Left ventricle myocardium superior (tissue), 1 donor: ENCODE results near the gene AKR1D1. TPM values are rescaled to one million over a fixed set of nuclear protein-coding genes. Genes with fewer than 3 reads are reported as not detected.
"Not testable (repeated sequence)": the region's sequence is repeated elsewhere in the genome, so short reads cannot be mapped to it uniquely, and the experiment has no call there.

Experiments used
- ATAC-seq: fragments of 200-7000 bp; cut with Tn5 transposase; one replicate; pipeline ENCODE4 v1.9.1; 2020; ENCODE audit warnings: mild to moderate bottlenecking, moderate library complexity
- DNase-seq: peaks from one replicate; pipeline ENCODE4 v3.0.0-alpha.2; 2020
- intact Hi-C: fragments of 100-400 bp; cut with micrococcal nuclease; formaldehyde crosslinking; loops from one replicate; pipeline ENCODE4 v1.11.0; 2022
- long read RNA-seq: library from polyadenylated mRNA; unstranded; transcript quantifications from one replicate; pipeline ENCODE4 v2.0.0, GENCODE V29; 2021
- total RNA-seq: library from RNA; stranded (reverse); fragmentation: NEBNext Ultra II Directional; extraction: Animal tissue kit (Norgen Biotek cat#: 25700); gene quantifications from one replicate; pipeline ENCODE4 v1.2.1, GENCODE V29; 2021
- donor health status: DM: no; HTN: yes; CAD: no; lungs with severe emphysema.

The AKR1D1 gene
- total RNA-seq = not detected
- long read RNA-seq = 0 reads

GRCh38 chr7:138076196-138076595 lies at the start of gene AKR1D1:
Gene AKR1D1, plus strand, starts transcription at chr7:138076459. Its CDS starts 60 bp downstream, at chr7:138076519.
- intact Hi-C loops = no loop called here
- ATAC-seq (no peak), DNase-seq (no peak)

GRCh38 chr7:138027100-138027499 lies 49.2 kb upstream of the AKR1D1 start:
- no peak for ATAC-seq
- intact Hi-C loops = no loop called here

GRCh38 chr7:138029126-138029525 lies 47.1 kb upstream of the AKR1D1 start:
- no peak for ATAC-seq
- DNase-seq = no peak
- intact Hi-C loops = no loop called here

More at GRCh38 chr7:138027100-138027499, 49.2 kb upstream of the AKR1D1 start:
- DNase-seq = no peak

- intact Hi-C loops = no loop called here
- ATAC-seq = no peak
Measured at GRCh38 chr7:138029941-138030340, 46.3 kb upstream of the AKR1D1 start.

GRCh38 chr7:138030679-138031351 lies 45.4 kb upstream of the AKR1D1 start:
- intact Hi-C loops = no loop called here
- DNase-seq = no peak
- ATAC-seq = no peak

More at GRCh38 chr7:138029941-138030340, 46.3 kb upstream of the AKR1D1 start:
- no peak for DNase-seq

GRCh38 chr7:138032186-138032585 lies 44.1 kb upstream of the AKR1D1 start:
- intact Hi-C loops = no loop called here
- no peak for ATAC-seq

GRCh38 chr7:138032770-138033169 lies 43.5 kb upstream of the AKR1D1 start:
- intact Hi-C loops = no loop called here
- no peak for DNase-seq
- no peak for ATAC-seq

More at GRCh38 chr7:138032186-138032585, 44.1 kb upstream of the AKR1D1 start:
- no peak for DNase-seq

- DNase-seq = no peak
- intact Hi-C loops = no loop called here
- no peak for ATAC-seq
Measured at GRCh38 chr7:138033241-138033640, 43.0 kb upstream of the AKR1D1 start.

- ATAC-seq (no peak), DNase-seq (no peak)
- intact Hi-C loops = no loop called here
Measured at GRCh38 chr7:138036135-138036534, 40.1 kb upstream of the AKR1D1 start.

GRCh38 chr7:138040063-138040462 lies 36.2 kb upstream of the AKR1D1 start:
- ATAC-seq, intact Hi-C loops, DNase-seq: not testable (repeated sequence)

- intact Hi-C loops = no loop called here
- DNase-seq (no peak), ATAC-seq (no peak)
Measured at GRCh38 chr7:138044897-138045296, 31.4 kb upstream of the AKR1D1 start.

- ATAC-seq = no peak
- intact Hi-C loops = no loop called here
- no peak for DNase-seq
Measured at GRCh38 chr7:138047907-138048306, 28.4 kb upstream of the AKR1D1 start.

GRCh38 chr7:138049505-138050116 lies 26.6 kb upstream of the AKR1D1 start:
- intact Hi-C loops = no loop called here
- no peak for DNase-seq
- ATAC-seq = no peak

GRCh38 chr7:138051712-138052247 lies 24.5 kb upstream of the AKR1D1 start:
- intact Hi-C loops, ATAC-seq, DNase-seq: not testable (repeated sequence)

GRCh38 chr7:138052696-138053095 lies 23.6 kb upstream of the AKR1D1 start:
- intact Hi-C loops = no loop called here
- no peak for DNase-seq
- ATAC-seq = no peak

GRCh38 chr7:138055698-138056097 lies 20.6 kb upstream of the AKR1D1 start:
- ATAC-seq, intact Hi-C loops, DNase-seq: not testable (repeated sequence)

GRCh38 chr7:138063400-138063799 lies 12.9 kb upstream of the AKR1D1 start:
- intact Hi-C loops = no loop called here
- DNase-seq (no peak), ATAC-seq (no peak)

GRCh38 chr7:138064856-138065357 lies 11.4 kb upstream of the AKR1D1 start:
- no peak for DNase-seq
- no peak for ATAC-seq
- intact Hi-C loops = no loop called here

GRCh38 chr7:138065827-138066226 lies 10.4 kb upstream of the AKR1D1 start:
- DNase-seq (no peak), ATAC-seq (no peak)
- intact Hi-C loops = no loop called here

GRCh38 chr7:138066954-138067394 lies 9.3 kb upstream of the AKR1D1 start:
- DNase-seq = no peak
- intact Hi-C loops = no loop called here
- no peak for ATAC-seq
